HCT116 (cell line): ENCODE results near the gene FOXK1. TPM values are rescaled to one million over a fixed set of nuclear protein-coding genes. Genes with fewer than 3 reads are reported as not detected.

Experiments
- ATAC-seq: fragments of 200-7000 bp; cut with Tn5 transposase; 2 replicates; pipeline ENCODE4 v1.9.1; 2020; ENCODE audit warnings: mild to moderate bottlenecking, moderate library complexity
- BruUV-seq: library from RNA; stranded (reverse); fragments of 400-500 nt; replicated peaks from 2 replicates; lab custom pipeline; 2021; lab: Mats Ljungman, UMichigan
- CTCF ChIA-PET: fragments of 300-600 bp; sonication (Branson Sonifier 250); formaldehyde crosslinking; loops from one replicate; lab custom pipeline; 2021; ENCODE audit warnings: antibody characterized with exemption; lab: Charles Lee
- POLR2A ChIA-PET: fragments of 300-600, 350-600 bp; sonication (Branson Sonifier 250); formaldehyde crosslinking; loops from one replicate; lab custom pipeline; 2021; ENCODE audit warnings: antibody characterized with exemption; lab: Charles Lee
- RAD21 ChIA-PET, 2 experiments: fragments of 300-600 bp; sonication (Branson Sonifier 250); formaldehyde crosslinking; loops; one replicate each; lab custom pipeline; 2023; ENCODE audit warnings: low total read pairs in 2 of 2; ENCODE audit not compliant: uncharacterized antibody in 2 of 2, unreplicated experiment in 2 of 2, low non-redundant PET in 1 of 2; lab: Charles Lee
- DNase-seq: peaks from one replicate; pipeline ENCODE4 v3.0.0-alpha.2; 2010; ENCODE audit warnings: low read depth, low spot score
- H2AFZ ChIP-seq: fragments of 200-600 bp; shearing (Covaris generic), sonication (generic); 2 replicates; pipeline ENCODE4 v1.6.1; 2017; ENCODE audit warnings: low read depth, mixed run types, mixed read lengths, antibody characterized with exemption, low read length; ENCODE audit not compliant: poor library complexity, severe bottlenecking
- H3K27ac ChIP-seq: 2 replicates; pipeline ENCODE4 v1.5.1; 2012; ENCODE audit warnings: low read depth, low read length
- H3K27me3 ChIP-seq: fragments of 200-600 bp; sonication (generic); 2 replicates; pipeline ENCODE4 v1.6.1; 2016; ENCODE audit warnings: mixed run types, low read length, mixed read lengths; ENCODE audit not compliant: insufficient read depth
- H3K36me3 ChIP-seq, 2 experiments: fragments of 200-500 bp in 1 of 2; fragments of 200-600 bp in 1 of 2; sonication (Bioruptor generic) in 1 of 2; sonication (generic) in 1 of 2; 2 replicates each; pipeline versions ENCODE4 v1.5.1 to v1.6.1; 2014 to 2016; ENCODE audit warnings: low read length in 2 of 2, inconsistent platforms in 1 of 2, mixed read lengths in 1 of 2, mixed run types in 1 of 2; ENCODE audit not compliant: insufficient read depth in 2 of 2, control insufficient read depth in 1 of 2
- H3K4me1 ChIP-seq, 2 experiments: fragments of 200-600 bp in 1 of 2; sonication (generic) in 1 of 2; 2 replicates each; pipeline versions ENCODE4 v1.5.1 to v1.6.1; 2012 to 2017; ENCODE audit warnings: low read length in 2 of 2, inconsistent platforms in 1 of 2, mild to moderate bottlenecking in 1 of 2, mixed read lengths in 1 of 2, mixed run types in 1 of 2, moderate library complexity in 1 of 2; ENCODE audit not compliant: insufficient read depth in 2 of 2, control insufficient read depth in 1 of 2
- H3K4me2 ChIP-seq: fragments of 200-600 bp; sonication (generic); 2 replicates; pipeline ENCODE4 v1.6.1; 2017; ENCODE audit warnings: mixed run types, low read length, mixed read lengths
- H3K4me3 ChIP-seq, 2 experiments: fragments of 200-600 bp in 1 of 2; sonication (generic) in 1 of 2; replicated peaks in 1 of 2; 2 replicates each; pipeline ENCODE4 v1.5.1; 2011 to 2016; ENCODE audit warnings: low read length in 2 of 2, control low read depth in 1 of 2, low read depth in 1 of 2, mild to moderate bottlenecking in 1 of 2, mixed read lengths in 1 of 2, mixed run types in 1 of 2
- H3K79me2 ChIP-seq: fragments of 200-600 bp; sonication (generic); 2 replicates; pipeline ENCODE4 v1.6.1; 2017; ENCODE audit warnings: mild to moderate bottlenecking, mixed run types, low read length, moderate library complexity, mixed read lengths; ENCODE audit not compliant: insufficient read depth
- H3K9ac ChIP-seq: fragments of 200-600 bp; sonication (generic); 2 replicates; pipeline ENCODE4 v1.6.1; 2016; ENCODE audit warnings: low read length, mixed read lengths
- H3K9me2 ChIP-seq: fragments of 200-600 bp; sonication (generic), shearing (Covaris generic); 2 replicates; pipeline ENCODE4 v1.6.1; 2017; ENCODE audit warnings: mixed run types, mild to moderate bottlenecking, moderate library complexity; ENCODE audit not compliant: insufficient read depth
- H3K9me3 ChIP-seq, 2 experiments: fragments of 200-500 bp in 1 of 2; fragments of 200-600 bp in 1 of 2; sonication (Bioruptor generic) in 1 of 2; sonication (generic) in 1 of 2; 2 replicates each; pipeline ENCODE4 v1.6.1; 2014 to 2017; ENCODE audit warnings: low read length in 2 of 2, mixed read lengths in 2 of 2, inconsistent platforms in 1 of 2, low read depth in 1 of 2, mild to moderate bottlenecking in 1 of 2, mixed run types in 1 of 2, moderate library complexity in 1 of 2; ENCODE audit not compliant: control insufficient read depth in 1 of 2, insufficient read depth in 1 of 2
- H4K20me1 ChIP-seq: fragments of 200-600 bp; sonication (generic), shearing (Covaris generic); 2 replicates; pipeline ENCODE4 v1.6.1; 2017; ENCODE audit warnings: mixed run types, mild to moderate bottlenecking, moderate library complexity; ENCODE audit not compliant: insufficient read depth
- CBX3 ChIP-seq: IDR thresholded peaks from 2 replicates; pipeline ENCODE4 v1.6.1; 2012; ENCODE audit warnings: low read depth
- EGR1 ChIP-seq: IDR thresholded peaks from 2 replicates; pipeline ENCODE4 v1.6.1; 2012; ENCODE audit warnings: low read depth
- ELF1 ChIP-seq: IDR thresholded peaks from 2 replicates; pipeline ENCODE4 v1.6.1; 2012; ENCODE audit warnings: low read depth, borderline replicate concordance
- POLR2AphosphoS5 ChIP-seq: IDR thresholded peaks from 2 replicates; pipeline ENCODE4 v1.6.1; 2011; ENCODE audit warnings: mild to moderate bottlenecking, low read depth, low read length, moderate library complexity
- RAD21 ChIP-seq: IDR thresholded peaks from 2 replicates; pipeline ENCODE4 v1.6.1; 2012; ENCODE audit warnings: low read depth, mild to moderate bottlenecking
- SIN3A ChIP-seq: IDR thresholded peaks from 2 replicates; pipeline ENCODE4 v1.6.1; 2012; ENCODE audit warnings: low read depth
- SP1 ChIP-seq: IDR thresholded peaks from 2 replicates; pipeline ENCODE4 v1.6.1; 2012; ENCODE audit warnings: low read depth
- SRF ChIP-seq: IDR thresholded peaks from 2 replicates; pipeline ENCODE4 v1.6.1; 2012; ENCODE audit warnings: low read depth
- TCF7L2 ChIP-seq: IDR thresholded peaks from 2 replicates; pipeline ENCODE4 v1.7.0; 2011; ENCODE audit warnings: borderline replicate concordance, inconsistent platforms; ENCODE audit not compliant: insufficient read depth, insufficient read length; ENCODE audit errors: extremely low read depth
- ZFX ChIP-seq: fragments of 450-650 bp; IDR thresholded peaks from 2 replicates; pipeline ENCODE4 v1.6.1; 2017
- ZNF274 ChIP-seq: fragments of 200-500 bp; sonication (Bioruptor generic); IDR thresholded peaks from 2 replicates; pipeline ENCODE4 v1.6.1; 2014; ENCODE audit warnings: mild to moderate bottlenecking, low read depth, low read length, inconsistent platforms
- intact Hi-C: fragments of 100-400 bp; cut with micrococcal nuclease; formaldehyde crosslinking; loops from 2 replicates; pipeline ENCODE4 v1.10.0; 2022
- total RNA-seq: library from RNA; stranded (reverse); gene quantifications from one replicate; pipeline ENCODE4 v1.2.1, GENCODE V29; 2021; ENCODE audit not compliant: unreplicated experiment
- TF ChIP-seq, protein P1 (sequence below): IDR thresholded peaks from 2 replicates; pipeline ENCODE4 v1.6.1; 2011; ENCODE audit warnings: mild to moderate bottlenecking, low read length, moderate library complexity; ENCODE audit not compliant: insufficient replicate concordance; ENCODE audit errors: extremely low read depth
- TF ChIP-seq, protein P2 (sequence below), 3 experiments: fragments of 200-600 bp in 1 of 3; sonication (generic) in 1 of 3; IDR thresholded peaks in 2 of 3; conservative IDR thresholded peaks in 1 of 3; 2 replicates each; pipeline ENCODE4 v1.5.1; 2012 to 2017; ENCODE audit warnings: low read depth in 2 of 3, low read length in 2 of 3, antibody characterized with exemption in 1 of 3, borderline replicate concordance in 1 of 3, control low read depth in 1 of 3, mild to moderate bottlenecking in 1 of 3, mixed read lengths in 1 of 3, mixed run types in 1 of 3, moderate library complexity in 1 of 3; ENCODE audit not compliant: insufficient read depth in 1 of 3

FOXK1 gene
- total RNA-seq, 1 experiment from 2014 or later = 60.5 TPM

DNA sequence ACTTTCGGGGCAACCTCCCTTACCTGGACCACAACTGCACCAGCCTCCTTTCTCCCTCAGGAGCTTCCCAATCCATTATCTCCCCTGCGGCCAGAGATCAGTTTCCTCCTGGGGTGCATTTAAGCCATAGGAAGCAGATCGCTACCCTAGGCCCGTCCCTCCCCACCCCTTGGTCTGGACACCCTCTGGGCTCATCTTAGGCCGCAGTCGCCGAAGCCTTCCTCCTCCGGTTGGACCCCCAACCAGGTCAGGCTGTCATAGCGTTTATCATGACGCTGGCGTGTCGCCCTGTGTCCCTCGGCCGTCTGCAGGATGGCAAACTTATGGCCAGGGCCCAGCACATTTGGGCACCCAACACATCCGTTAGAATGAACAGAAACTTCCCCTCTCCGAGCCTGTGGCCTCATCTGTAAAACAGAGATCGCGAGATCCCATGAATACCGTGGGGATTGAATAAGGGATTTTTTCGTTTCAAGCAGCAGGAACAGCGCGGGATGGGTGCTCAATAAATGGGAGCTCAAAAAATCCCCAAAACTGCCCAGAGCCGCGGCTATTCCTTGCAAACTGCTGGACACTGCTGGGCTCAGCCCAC lies 92.7 kb downstream of the FOXK1 start:
- RAD21 ChIA-PET = interaction anchor here in 1 of 2 experiments (0.6 kb wide), 1 partner anchor 310 kb away, joined by 5 read pairs; no protein-coding TSS in a partner anchor
- Histone ChIP-seq H3K4me2 (peak overlapping the region; percentile 88), H4K20me1 (no peaks in the 10 kb centered on the region), H3K9me2 (no peaks in the 10 kb centered on the region), H3K27ac (peak overlapping the region; percentile 63), H3K4me3 (peak overlapping the region; percentile 97 to 100), H3K27me3 (no peaks in the 10 kb centered on the region), H3K79me2 (peaks cover 27% of the 10 kb centered on the region), H3K9ac (peak overlapping the region; percentile 89), H3K36me3 (no peaks in the 10 kb centered on the region; a peak in 1 of 4 replicates), H3K4me1 (peaks cover 5 to 16% of the 10 kb centered on the region in 2 experiments; a peak in 3 of 4 replicates), H3K9me3 (no peaks in the 10 kb centered on the region), H2AFZ (no peak overlapping the region)
- CTCF ChIA-PET = interaction anchor here (1.0 to 1.3 kb wide), 3 partner anchors 17 to 55 kb away, joined by 3 to 4 read pairs (median 4); no protein-coding TSS in a partner anchor
- ATAC-seq (peak; percentile 52), DNase-seq (peak; percentile 18)
- BruUV-seq = TSS peak; percentile 94
- intact Hi-C loops = no loop called here
- POLR2A ChIA-PET = interaction anchor here (1.0 kb wide), 1 partner anchor 11 kb away, joined by 3 read pairs; no protein-coding TSS in a partner anchor
- TF ChIP-seq, protein P1, sequence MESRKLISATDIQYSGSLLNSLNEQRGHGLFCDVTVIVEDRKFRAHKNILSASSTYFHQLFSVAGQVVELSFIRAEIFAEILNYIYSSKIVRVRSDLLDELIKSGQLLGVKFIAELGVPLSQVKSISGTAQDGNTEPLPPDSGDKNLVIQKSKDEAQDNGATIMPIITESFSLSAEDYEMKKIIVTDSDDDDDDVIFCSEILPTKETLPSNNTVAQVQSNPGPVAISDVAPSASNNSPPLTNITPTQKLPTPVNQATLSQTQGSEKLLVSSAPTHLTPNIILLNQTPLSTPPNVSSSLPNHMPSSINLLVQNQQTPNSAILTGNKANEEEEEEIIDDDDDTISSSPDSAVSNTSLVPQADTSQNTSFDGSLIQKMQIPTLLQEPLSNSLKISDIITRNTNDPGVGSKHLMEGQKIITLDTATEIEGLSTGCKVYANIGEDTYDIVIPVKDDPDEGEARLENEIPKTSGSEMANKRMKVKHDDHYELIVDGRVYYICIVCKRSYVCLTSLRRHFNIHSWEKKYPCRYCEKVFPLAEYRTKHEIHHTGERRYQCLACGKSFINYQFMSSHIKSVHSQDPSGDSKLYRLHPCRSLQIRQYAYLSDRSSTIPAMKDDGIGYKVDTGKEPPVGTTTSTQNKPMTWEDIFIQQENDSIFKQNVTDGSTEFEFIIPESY = peak; percentile 53
- TF ChIP-seq EGR1 (no peak), ZFX (peak; percentile 22; the same call in 1 of the 2 replicates)

DNA sequence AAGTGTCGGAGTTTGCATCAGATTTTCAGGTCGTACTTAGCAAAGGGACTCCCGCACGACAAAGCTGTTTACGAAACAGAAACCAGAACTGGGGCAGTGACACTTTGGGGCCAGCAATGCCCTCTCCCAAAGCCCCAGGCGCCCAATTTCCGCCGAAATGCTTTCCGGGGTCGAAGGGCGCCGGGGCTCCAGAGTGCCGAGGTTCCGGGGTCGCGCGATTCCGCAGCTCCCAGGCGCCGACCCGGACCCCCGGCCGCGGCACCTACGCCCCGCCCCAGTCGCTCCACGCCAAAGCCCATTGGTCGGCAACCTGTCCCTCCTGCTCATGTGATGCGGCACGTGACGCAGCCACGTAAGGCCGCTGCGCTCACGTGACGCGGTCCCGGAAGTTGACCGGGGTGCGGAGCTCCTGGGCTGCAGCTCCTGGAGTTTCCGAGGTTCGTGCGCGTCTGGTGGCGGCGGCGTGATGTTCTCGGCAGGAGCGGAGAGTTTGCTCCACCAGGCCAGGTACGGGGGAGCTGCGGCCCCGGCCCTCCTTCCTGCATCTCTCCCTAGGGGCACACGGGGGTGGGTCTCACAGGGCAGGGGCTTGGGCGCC lies 93.3 kb downstream of the FOXK1 start, which contains the start of gene AP5Z1:
TSS of gene AP5Z1 (plus strand) at position 374 of the 598 bp plus-strand sequence. CDS start at position 467, 93 bp downstream.
- Histone ChIP-seq H3K27ac (peak within 1 kb of the TSS; percentile 63), H4K20me1 (no peaks in the 10 kb centered on the region), H3K4me1 (peaks cover 5 to 16% of the 10 kb centered on the region in 2 experiments; a peak in 3 of 4 replicates), H2AFZ (no peak within 1 kb of the TSS), H3K27me3 (no peaks in the 10 kb centered on the region), H3K79me2 (peaks cover 27% of the 10 kb centered on the region), H3K9me2 (no peaks in the 10 kb centered on the region), H3K36me3 (no peaks in the 10 kb centered on the region; a peak in 1 of 4 replicates), H3K4me2 (peak within 1 kb of the TSS; percentile 88), H3K4me3 (peak within 1 kb of the TSS; percentile 97 to 100), H3K9ac (peak within 1 kb of the TSS; percentile 89), H3K9me3 (no peaks in the 10 kb centered on the region)
- no TSS peak for BruUV-seq
- intact Hi-C loops = no loop called here
- DNase-seq = peak; percentile 83
- ATAC-seq = peak; percentile 93
- ChIA-PET CTCF (interaction anchor here (1.0 to 1.3 kb wide), 3 partner anchors 17 to 55 kb away, joined by 3 to 4 read pairs (median 4); no protein-coding TSS in a partner anchor), RAD21 (interaction anchor here in 1 of 2 experiments (0.6 kb wide), 2 partner anchors 107 to 310 kb away, joined by 3 to 5 read pairs; no protein-coding TSS in a partner anchor), POLR2A (interaction anchor here (1.0 kb wide), 1 partner anchor 11 kb away, joined by 3 read pairs; no protein-coding TSS in a partner anchor)
- TF ChIP-seq ZNF274 (no peak), CBX3 (no peak), ELF1 (peak; percentile 96), RAD21 (no peak), EGR1 (no peak), SIN3A (peak; percentile 99), POLR2AphosphoS5 (peak; percentile 85), TCF7L2 (peak; percentile 48), SP1 (peak; percentile 72), SRF (no peak)
- TF ChIP-seq, protein P2, sequence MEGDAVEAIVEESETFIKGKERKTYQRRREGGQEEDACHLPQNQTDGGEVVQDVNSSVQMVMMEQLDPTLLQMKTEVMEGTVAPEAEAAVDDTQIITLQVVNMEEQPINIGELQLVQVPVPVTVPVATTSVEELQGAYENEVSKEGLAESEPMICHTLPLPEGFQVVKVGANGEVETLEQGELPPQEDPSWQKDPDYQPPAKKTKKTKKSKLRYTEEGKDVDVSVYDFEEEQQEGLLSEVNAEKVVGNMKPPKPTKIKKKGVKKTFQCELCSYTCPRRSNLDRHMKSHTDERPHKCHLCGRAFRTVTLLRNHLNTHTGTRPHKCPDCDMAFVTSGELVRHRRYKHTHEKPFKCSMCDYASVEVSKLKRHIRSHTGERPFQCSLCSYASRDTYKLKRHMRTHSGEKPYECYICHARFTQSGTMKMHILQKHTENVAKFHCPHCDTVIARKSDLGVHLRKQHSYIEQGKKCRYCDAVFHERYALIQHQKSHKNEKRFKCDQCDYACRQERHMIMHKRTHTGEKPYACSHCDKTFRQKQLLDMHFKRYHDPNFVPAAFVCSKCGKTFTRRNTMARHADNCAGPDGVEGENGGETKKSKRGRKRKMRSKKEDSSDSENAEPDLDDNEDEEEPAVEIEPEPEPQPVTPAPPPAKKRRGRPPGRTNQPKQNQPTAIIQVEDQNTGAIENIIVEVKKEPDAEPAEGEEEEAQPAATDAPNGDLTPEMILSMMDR (IDR thresholded peaks at IDR 0.05 in 2 of 3, conservative IDR thresholded peaks at IDR 0.05 in 1 of 3; ENCODE audit: borderline replicate concordance in 1 of 3, insufficient read depth in 1 of 3, low read depth in 2 of 3, low read length in 2 of 3) = no peak
